CD14-positive monocyte (primary cell): Measurements from ENCODE around the gene DUS2. TPM values are rescaled to one million over a fixed set of nuclear protein-coding genes. Genes with fewer than 3 reads are reported as not detected.
A peak's percentile ranks its signal among the peaks of the same experiment; 100 is the strongest.

ENCODE experiments used
- DNase-seq, 3 donors: peaks; one replicate each; pipeline ENCODE4 v3.0.0-alpha.2; 2011 to 2022
- H2AFZ ChIP-seq: 2 replicates; pipeline ENCODE4 v1.6.0; 2012; ENCODE audit warnings: mild to moderate bottlenecking, low read depth, low read length, inconsistent platforms; ENCODE audit not compliant: insufficient read depth, poor library complexity, severe bottlenecking
- H3K27ac ChIP-seq, 2 donors: 1 replicate in 1 of 2; 2 replicates in 1 of 2; pipeline ENCODE4 v1.5.1; 2012 to 2013; ENCODE audit warnings: low read length in 2 of 2, control low read depth in 1 of 2, inconsistent platforms in 1 of 2, low read depth in 1 of 2, mild to moderate bottlenecking in 1 of 2
- H3K27me3 ChIP-seq, 2 donors: one replicate each; pipeline versions ENCODE4 v1.6.0 to v1.6.1; 2011 to 2013; ENCODE audit warnings: low read length in 2 of 2; ENCODE audit not compliant: control insufficient read depth in 2 of 2, insufficient read depth in 2 of 2
- H3K36me3 ChIP-seq, 2 donors: replicated peaks in 1 of 2; 1 replicate in 1 of 2; 2 replicates in 1 of 2; pipeline versions ENCODE4 v1.5.1 to v1.6.1; 2012 to 2013; ENCODE audit warnings: low read length in 2 of 2, control low read depth in 1 of 2, inconsistent platforms in 1 of 2, mild to moderate bottlenecking in 1 of 2; ENCODE audit not compliant: insufficient read depth in 2 of 2, control insufficient read depth in 1 of 2
- H3K4me1 ChIP-seq, 2 donors: 1 replicate in 1 of 2; 2 replicates in 1 of 2; pipeline versions ENCODE4 v1.5.1 to v1.6.1; 2012 to 2013; ENCODE audit warnings: low read length in 2 of 2, control low read depth in 1 of 2, inconsistent platforms in 1 of 2, mild to moderate bottlenecking in 1 of 2, moderate library complexity in 1 of 2; ENCODE audit not compliant: insufficient read depth in 2 of 2, control insufficient read depth in 1 of 2
- H3K4me2 ChIP-seq: replicated peaks from 2 replicates; pipeline ENCODE3; 2012; ENCODE audit warnings: low read length, moderate library complexity, mild to moderate bottlenecking; ENCODE audit not compliant: poor library complexity, severe bottlenecking; ENCODE audit errors: extremely low read depth
- H3K4me3 ChIP-seq, 3 experiments: fragments of 200-600 bp in 1 of 3; sonication (generic) in 1 of 3; replicated peaks in 1 of 3; 1 replicate in 2 of 3; 2 replicates in 1 of 3; pipeline ENCODE4 v1.5.1; 2011 to 2013; ENCODE audit warnings: low read length in 3 of 3, mild to moderate bottlenecking in 3 of 3, control low read depth in 2 of 3, low read depth in 2 of 3, inconsistent platforms in 1 of 3, moderate library complexity in 1 of 3
- H3K79me2 ChIP-seq: 2 replicates; pipeline ENCODE4 v1.6.0; 2012; ENCODE audit warnings: mild to moderate bottlenecking, control low read depth, inconsistent platforms, low read length, moderate library complexity; ENCODE audit not compliant: insufficient read depth
- H3K9ac ChIP-seq: 2 replicates; pipeline ENCODE4 v1.6.0; 2017; ENCODE audit warnings: low read length, mild to moderate bottlenecking; ENCODE audit not compliant: insufficient read depth, poor library complexity, severe bottlenecking
- H3K9me3 ChIP-seq, 2 donors: replicated peaks in 1 of 2; 1 replicate in 1 of 2; 2 replicates in 1 of 2; pipeline versions ENCODE4 v1.5.1 to v1.6.1; 2012 to 2013; ENCODE audit warnings: low read length in 2 of 2, control low read depth in 1 of 2; ENCODE audit not compliant: control insufficient read depth in 1 of 2, insufficient read depth in 1 of 2
- H4K20me1 ChIP-seq: 2 replicates; pipeline ENCODE4 v1.6.0; 2012; ENCODE audit warnings: mild to moderate bottlenecking, low read length, control low read depth, moderate library complexity; ENCODE audit not compliant: insufficient read depth
- H3K27ac Mint-ChIP-seq, 7 donors: one replicate each; pipeline ENCODE4 v1.8.0; 2020; ENCODE audit warnings: mild to moderate bottlenecking in 7 of 7, mixed read lengths in 7 of 7, moderate library complexity in 6 of 7, inconsistent platforms in 2 of 7
- H3K27me3 Mint-ChIP-seq, 3 donors: one replicate each; pipeline ENCODE4 v1.8.0; 2021 to 2022; ENCODE audit warnings: low read depth in 3 of 3, mild to moderate bottlenecking in 3 of 3, mixed read lengths in 3 of 3, moderate library complexity in 3 of 3, inconsistent platforms in 1 of 3
- H3K36me3 Mint-ChIP-seq, 2 donors: one replicate each; pipeline ENCODE4 v1.8.0; 2020; ENCODE audit warnings: mixed read lengths in 2 of 2, inconsistent platforms in 1 of 2, mild to moderate bottlenecking in 1 of 2
- H3K4me1 Mint-ChIP-seq: one replicate; pipeline ENCODE4 v1.8.0; 2020; ENCODE audit warnings: mild to moderate bottlenecking, mixed read lengths
- H3K4me3 Mint-ChIP-seq, 2 donors: one replicate each; pipeline ENCODE4 v1.8.0; 2020; ENCODE audit warnings: mild to moderate bottlenecking in 2 of 2, mixed read lengths in 2 of 2, moderate library complexity in 1 of 2
- H3K9me3 Mint-ChIP-seq, 7 donors: one replicate each; pipeline ENCODE4 v1.8.0; 2020 to 2022; ENCODE audit warnings: mixed read lengths in 7 of 7, mild to moderate bottlenecking in 6 of 7, moderate library complexity in 6 of 7, inconsistent platforms in 2 of 7
- WGBS: methylation state at CpG from one replicate; pipeline ENCODE4 v1.1.5; 2013; ENCODE audit warnings: missing lambda C conversion rate; ENCODE audit not compliant: insufficient coverage; 5-methylcytosine and 5-hydroxymethylcytosine counted together
- intact Hi-C, 2 donors: fragments of 100-400 bp; cut with micrococcal nuclease; formaldehyde crosslinking; loops; one replicate each; pipeline versions ENCODE4 v1.15.0 to v1.15.1; 2023
- polyA plus RNA-seq, 3 donors: library from polyadenylated mRNA; depleted of rRNA in 1 of 3; unstranded in 2 of 3; stranded (reverse) in 1 of 3; fragments of 300-500 nt in 2 of 3; fragments of >200 nt in 1 of 3; fragmentation: Illumina TruSeq in 2 of 3; gene quantifications; 1 replicate in 2 of 3; 2 replicates in 1 of 3; pipeline ENCODE4 v1.2.3, GENCODE V29; 2012 to 2021
- TF ChIP-seq, protein P1 (sequence below): fragments of 200-600 bp; IDR thresholded peaks from one replicate; pipeline ENCODE4 v1.8.0; 2022; ENCODE audit warnings: antibody characterized with exemption, mild to moderate bottlenecking

The DUS2 gene
- polyA plus RNA-seq, 3 donors: 18.4 to 40.7 (median 33.2) TPM

DNA sequence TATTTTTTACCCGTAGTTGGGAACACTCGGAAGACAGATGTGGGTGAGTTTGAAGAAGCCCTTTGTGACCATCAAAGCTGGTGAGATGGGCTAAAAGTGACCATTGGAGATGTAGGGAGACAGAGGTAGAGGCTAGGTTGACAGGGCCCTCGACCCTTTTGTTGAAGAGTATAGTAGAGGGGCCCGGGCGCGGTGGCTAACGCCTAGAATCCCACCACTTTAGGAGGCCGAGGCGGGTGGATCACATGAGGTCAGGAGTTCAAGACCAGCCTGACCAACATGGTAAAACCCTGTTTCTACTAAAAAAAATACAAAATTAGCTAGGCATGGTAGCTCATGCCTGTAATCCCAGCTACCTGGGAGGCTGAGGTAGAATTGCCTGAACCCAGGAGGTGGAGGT lies 45.8 kb downstream of the DUS2 start:
- no peak overlapping the region for H3K4me3 ChIP-seq
- H3K4me3 Mint-ChIP-seq: no peak overlapping the region
- TF ChIP-seq, protein P1, sequence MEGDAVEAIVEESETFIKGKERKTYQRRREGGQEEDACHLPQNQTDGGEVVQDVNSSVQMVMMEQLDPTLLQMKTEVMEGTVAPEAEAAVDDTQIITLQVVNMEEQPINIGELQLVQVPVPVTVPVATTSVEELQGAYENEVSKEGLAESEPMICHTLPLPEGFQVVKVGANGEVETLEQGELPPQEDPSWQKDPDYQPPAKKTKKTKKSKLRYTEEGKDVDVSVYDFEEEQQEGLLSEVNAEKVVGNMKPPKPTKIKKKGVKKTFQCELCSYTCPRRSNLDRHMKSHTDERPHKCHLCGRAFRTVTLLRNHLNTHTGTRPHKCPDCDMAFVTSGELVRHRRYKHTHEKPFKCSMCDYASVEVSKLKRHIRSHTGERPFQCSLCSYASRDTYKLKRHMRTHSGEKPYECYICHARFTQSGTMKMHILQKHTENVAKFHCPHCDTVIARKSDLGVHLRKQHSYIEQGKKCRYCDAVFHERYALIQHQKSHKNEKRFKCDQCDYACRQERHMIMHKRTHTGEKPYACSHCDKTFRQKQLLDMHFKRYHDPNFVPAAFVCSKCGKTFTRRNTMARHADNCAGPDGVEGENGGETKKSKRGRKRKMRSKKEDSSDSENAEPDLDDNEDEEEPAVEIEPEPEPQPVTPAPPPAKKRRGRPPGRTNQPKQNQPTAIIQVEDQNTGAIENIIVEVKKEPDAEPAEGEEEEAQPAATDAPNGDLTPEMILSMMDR: no peak
- H3K9me3 Mint-ChIP-seq: no peaks in the 10 kb centered on the region
- H3K79me2 ChIP-seq: no peaks in the 10 kb centered on the region
- H3K4me1 ChIP-seq: peaks cover 31 to 32% of the 10 kb centered on the region in 2 donors
- H2AFZ ChIP-seq: no peak overlapping the region
- no peaks in the 10 kb centered on the region for H3K9me3 ChIP-seq
- no peak overlapping the region for H3K9ac ChIP-seq
- H3K4me2 ChIP-seq: no peak overlapping the region
- H3K27me3 Mint-ChIP-seq: peaks cover 0 to 4% (median 0%) of the 10 kb centered on the region in 3 donors
- DNase-seq: no peak
- H3K27ac Mint-ChIP-seq: no peak overlapping the region
- peaks cover 58 to 83% of the 10 kb centered on the region in 2 donors for H3K36me3 ChIP-seq
- no peaks in the 10 kb centered on the region for H3K27me3 ChIP-seq
- H4K20me1 ChIP-seq: no peaks in the 10 kb centered on the region
- peaks cover 68 to 86% of the 10 kb centered on the region in 2 donors for H3K36me3 Mint-ChIP-seq
- peaks cover 35% of the 10 kb centered on the region for H3K4me1 Mint-ChIP-seq
- 100% methylated on average over 2 of the region's 9 CpGs for WGBS
- no peak overlapping the region for H3K27ac ChIP-seq
- intact Hi-C loops: loop anchor here in 1 of 2 donors (10.0 kb wide), 1 partner anchor 244 kb away; no protein-coding TSS in a partner anchor

DNA sequence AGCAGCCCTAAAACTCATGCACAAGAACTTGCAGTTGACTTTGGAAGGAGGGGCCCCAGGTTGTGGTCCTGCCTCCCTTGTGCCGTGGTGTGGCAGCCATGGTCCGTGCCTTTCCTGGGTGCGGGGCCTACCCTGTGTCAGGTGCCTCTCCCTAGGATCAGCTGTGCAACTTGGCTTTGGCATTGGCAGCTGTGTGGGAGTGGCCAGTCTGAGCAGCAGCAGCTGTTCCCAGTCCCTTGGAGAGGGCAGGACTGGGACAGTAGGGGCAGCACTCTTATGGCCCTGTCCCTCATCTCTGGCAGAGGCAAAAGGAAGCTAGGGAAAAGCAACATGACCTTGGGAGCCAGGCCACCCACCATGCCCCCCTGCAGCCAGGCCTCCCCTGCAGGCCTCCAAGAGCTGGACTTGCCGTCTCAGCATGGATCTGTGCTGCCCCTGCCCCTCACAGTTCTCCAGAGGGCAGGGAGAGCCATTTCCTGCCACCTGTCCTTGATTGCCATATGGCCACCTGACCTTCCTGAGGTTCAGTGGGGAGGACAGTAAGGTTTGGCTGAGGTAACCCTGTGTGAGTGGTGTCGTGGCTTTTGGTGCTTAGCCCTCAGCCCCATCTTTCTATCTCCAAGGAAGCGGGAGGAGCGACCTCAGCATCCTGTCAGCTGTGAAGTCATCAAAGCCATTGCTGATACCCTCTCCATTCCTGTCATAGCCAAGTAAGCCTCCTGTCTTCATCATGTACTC lies 46.6 kb downstream of the DUS2 start:
- intact Hi-C loops: loop anchor here in 1 of 2 donors (10.0 kb wide), 1 partner anchor 245 kb away; no protein-coding TSS in a partner anchor
- Histone ChIP-seq H3K9me3 (no peaks in the 10 kb centered on the region), H3K4me3 (no peak overlapping the region), H2AFZ (no peak overlapping the region), H3K9ac (peak overlapping the region; percentile 32), H3K4me2 (no peak overlapping the region), H3K36me3 (peaks cover 66 to 91% of the 10 kb centered on the region in 2 donors), H3K27ac (peak overlapping the region in 1 of 2 donors; percentile 69), H3K27me3 (no peaks in the 10 kb centered on the region), H3K4me1 (peaks cover 30 to 32% of the 10 kb centered on the region in 2 donors), H4K20me1 (no peaks in the 10 kb centered on the region), H3K79me2 (no peaks in the 10 kb centered on the region)
- 100% methylated on average over 3 of the region's 7 CpGs for WGBS
- TF ChIP-seq, protein P1: no peak
- DNase-seq: no peak
- Mint-ChIP-seq H3K9me3 (no peaks in the 10 kb centered on the region), H3K4me1 (peaks cover 35% of the 10 kb centered on the region), H3K36me3 (peaks cover 74 to 93% of the 10 kb centered on the region in 2 donors), H3K27me3 (peaks cover 0 to 4% (median 0%) of the 10 kb centered on the region in 3 donors), H3K4me3 (no peak overlapping the region), H3K27ac (peak overlapping the region in 3 of 7 donors; percentile 35 to 80 (median 60))
